ENCODE data around the gene CLEC1A.
"Not testable (repeated sequence)": the region's sequence is repeated elsewhere in the genome, so short reads cannot be mapped to it uniquely, and the experiment has no call there.

CLEC1A gene

GRCh38 chr12:10042167-10042566, 56.6 kb downstream of the CLEC1A start:
- DNase-seq, result no peak

GRCh38 chr12:10033783-10034545, 64.8 kb downstream of the CLEC1A start:
- DNase-seq, result no peak

GRCh38 chr12:10031771-10032175, 67.0 kb downstream of the CLEC1A start:
- DNase-seq, result no peak

- no peak for DNase-seq
Measured at GRCh38 chr12:10031321-10031720, 67.5 kb downstream of the CLEC1A start.

GRCh38 chr12:10030446-10030845, 68.3 kb downstream of the CLEC1A start, which contains the start of gene CLEC9A:
Gene CLEC9A, plus strand, starts transcription at chr12:10030682. Its CDS starts 22,006 bp downstream, at chr12:10052688.
- no peak for DNase-seq

GRCh38 chr12:10027721-10028120, 71.1 kb downstream of the CLEC1A start:
- no peak for DNase-seq

GRCh38 chr12:10027311-10027710, 71.5 kb downstream of the CLEC1A start:
- DNase-seq, result no peak

GRCh38 chr12:10026666-10027065, 72.1 kb downstream of the CLEC1A start:
- DNase-seq, result not testable (repeated sequence)

- DNase-seq, result no peak
Measured at GRCh38 chr12:10025236-10025635, 73.5 kb downstream of the CLEC1A start.

- DNase-seq, result no peak
Measured at GRCh38 chr12:10021342-10021741, 77.4 kb downstream of the CLEC1A start.
